HepG2 (cell line): ENCODE measurements around the gene GPR139. TPM values are rescaled to one million over a fixed set of nuclear protein-coding genes. Genes with fewer than 3 reads are reported as not detected.
A peak's percentile ranks its signal among the peaks of the same experiment; 100 is the strongest.

Experiments
- ATAC-seq: fragments of 200-7000 bp; cut with Tn5 transposase; 3 replicates; pipeline ENCODE4 v1.9.1; 2020; ENCODE audit warnings: mild to moderate bottlenecking, moderate library complexity
- BruUV-seq: library from RNA; stranded (reverse); fragments of 400-500 nt; replicated peaks from 2 replicates; lab custom pipeline; 2021; lab: Mats Ljungman, UMichigan
- CTCF ChIA-PET: fragments of 300-600 bp; formaldehyde crosslinking; extraction: SDS; loops from one replicate; lab custom pipeline; 2021; ENCODE audit warnings: low total read pairs, inconsistent platforms, low intra/inter-chr PET ratio; lab: Yijun Ruan, JAX
- POLR2A ChIA-PET: fragments of 350-600 bp; sonication (Branson Sonifier 250); formaldehyde crosslinking; loops from one replicate; lab custom pipeline; 2020; ENCODE audit warnings: antibody characterized with exemption, inconsistent platforms; lab: Yijun Ruan, JAX
- DNase-seq: peaks from one replicate; pipeline ENCODE4 v3.0.0-alpha.2; 2015; ENCODE audit warnings: low spot score
- FAIRE-seq: peaks from 3 replicates; lab custom pipeline; 2011; peaks lifted over from hg19 to GRCh38; lab: Jason Lieb, UNC
- H2AFZ ChIP-seq: one replicate; pipeline ENCODE4 v1.6.1; 2011; ENCODE audit warnings: low read length, inconsistent platforms
- H3K27ac ChIP-seq: fragments of 300-600 bp; 3 replicates; pipeline ENCODE4 v1.8.0; 2011; ENCODE audit warnings: mixed run types, mild to moderate bottlenecking, mixed read lengths, low read length, inconsistent platforms; ENCODE audit not compliant: insufficient read depth; ENCODE audit errors: extremely low read length
- H3K27me3 ChIP-seq, 2 experiments: fragments of 200-600 bp in 1 of 2; 2 replicates in 1 of 2; 3 replicates in 1 of 2; pipeline versions ENCODE4 v1.6.0 to v1.8.0; 2011; ENCODE audit warnings: low read length in 2 of 2, mild to moderate bottlenecking in 2 of 2, moderate library complexity in 2 of 2, inconsistent platforms in 1 of 2; ENCODE audit not compliant: insufficient read depth in 2 of 2, control insufficient read depth in 1 of 2
- H3K36me3 ChIP-seq, 2 experiments: fragments of 200-600 bp in 1 of 2; replicated peaks in 1 of 2; 2 replicates in 1 of 2; 3 replicates in 1 of 2; pipeline versions ENCODE4 v1.5.1 to v1.8.0; 2011; ENCODE audit warnings: low read length in 2 of 2, inconsistent platforms in 1 of 2; ENCODE audit not compliant: insufficient read depth in 2 of 2, control insufficient read depth in 1 of 2
- H3K4me1 ChIP-seq: 2 replicates; pipeline ENCODE4 v1.5.1; 2012; ENCODE audit warnings: low read length, inconsistent platforms; ENCODE audit not compliant: insufficient read depth
- H3K4me2 ChIP-seq: 2 replicates; pipeline ENCODE4 v1.6.0; 2011; ENCODE audit warnings: low read depth, low read length, inconsistent platforms
- H3K4me3 ChIP-seq, 3 experiments: fragments of 200-600 bp in 1 of 3; sonication (generic), shearing (Covaris generic) in 1 of 3; replicated peaks in 1 of 3; 2 replicates each; pipeline ENCODE4 v1.5.1; 2011 to 2016; ENCODE audit warnings: low read length in 3 of 3, inconsistent platforms in 2 of 3, low read depth in 2 of 3, mild to moderate bottlenecking in 2 of 3, control low read depth in 1 of 3, mixed read lengths in 1 of 3; ENCODE audit not compliant: insufficient read depth in 1 of 3
- H3K79me2 ChIP-seq: one replicate; pipeline ENCODE4 v1.6.1; 2011; ENCODE audit warnings: low read length, inconsistent platforms; ENCODE audit not compliant: insufficient read depth
- H3K9ac ChIP-seq: 2 replicates; pipeline ENCODE4 v1.6.0; 2011; ENCODE audit warnings: mild to moderate bottlenecking, low read depth, low read length, inconsistent platforms; ENCODE audit not compliant: insufficient read depth
- H3K9me3 ChIP-seq: 2 replicates; pipeline ENCODE4 v1.5.1; 2012; ENCODE audit warnings: mild to moderate bottlenecking, low read length
- H4K20me1 ChIP-seq: 2 replicates; pipeline ENCODE4 v1.6.0; 2011; ENCODE audit warnings: inconsistent platforms, mild to moderate bottlenecking, low read length, moderate library complexity; ENCODE audit not compliant: insufficient read depth
- GABPB1 ChIP-seq: IDR thresholded peaks from 2 replicates; pipeline ENCODE4 v1.6.1; 2016; ENCODE audit warnings: mild to moderate bottlenecking, missing genetic modification reagents, moderate library complexity, missing compliant biosample characterization
- NFYB ChIP-seq: sonication (generic); formaldehyde crosslinking; IDR thresholded peaks from 2 replicates; pipeline ENCODE4 v1.4.0; 2020; ENCODE audit warnings: missing genetic modification reagents
- POLR2A ChIP-seq, 2 experiments: IDR thresholded peaks; 2 replicates each; pipeline ENCODE4 v1.6.1; 2011; ENCODE audit warnings: low read depth in 2 of 2, low read length in 2 of 2, mild to moderate bottlenecking in 1 of 2, moderate library complexity in 1 of 2; ENCODE audit not compliant: insufficient read depth in 1 of 2
- SIN3B ChIP-seq: fragments of 150-350 bp; IDR thresholded peaks from 2 replicates; pipeline ENCODE4 v1.6.1; 2014; ENCODE audit warnings: low read length
- SMC3 ChIP-seq: IDR thresholded peaks from 2 replicates; pipeline ENCODE4 v1.6.1; 2011; ENCODE audit warnings: low read length, improper control_type of control experiment
- SP4 ChIP-seq: sonication (generic); formaldehyde crosslinking; IDR thresholded peaks from 2 replicates; pipeline ENCODE4 v1.8.1; 2023; ENCODE audit warnings: mild to moderate bottlenecking, missing genetic modification reagents
- THAP11 ChIP-seq: IDR thresholded peaks from 2 replicates; pipeline ENCODE4 v1.6.1; 2016; ENCODE audit warnings: missing biosample characterization, missing genetic modification reagents
- ZFP1 ChIP-seq: IDR thresholded peaks from 2 replicates; pipeline ENCODE4 v1.6.1; 2016
- ZNF629 ChIP-seq: sonication (generic); formaldehyde crosslinking; conservative IDR thresholded peaks from 2 replicates; pipeline ENCODE4 v1.5.0; 2020; ENCODE audit warnings: missing genetic modification reagents
- WGBS: methylation state at CpG from one replicate; pipeline ENCODE4 v1.1.6; 2017; ENCODE audit warnings: low lambda C conversion rate; 5-methylcytosine and 5-hydroxymethylcytosine counted together
- in situ Hi-C: cut with HindIII; loops from 2 replicates; pipeline ENCODE4 v1.10.0; 2017; ENCODE audit warnings: low pct_unique_long_range_greater_than_20kb; ENCODE audit not compliant: extremely low pct_ligation_motif_present
- intact Hi-C: fragments of 100-400 bp; cut with micrococcal nuclease; formaldehyde crosslinking; loops from one replicate; pipeline ENCODE4 v1.10.0; 2022; ENCODE audit not compliant: unreplicated experiment
- polyA plus RNA-seq, 8 experiments: library from polyadenylated mRNA; depleted of rRNA in 3 of 8; stranded (reverse) in 7 of 8; unstranded in 1 of 8; fragments of >200 nt; fragmentation: Illumina TruSeq in 4 of 8; extraction: Trizol in 4 of 8; gene quantifications; 2 replicates each; pipeline versions ENCODE4 v1.2.1 to v1.2.3, GENCODE V29; 2011 to 2016; ENCODE audit warnings: low read depth in 4 of 8, missing spikeins in 1 of 8, mixed read lengths in 1 of 8; ENCODE audit not compliant: insufficient read depth in 1 of 8
- total RNA-seq, 5 experiments: library from RNA; depleted of rRNA; stranded (reverse); fragments of >200 nt; fragmentation: Illumina TruSeq; extraction: Trizol; gene quantifications; 2 replicates each; pipeline ENCODE4 v1.2.3, GENCODE V29; 2016; ENCODE audit warnings: low read depth in 1 of 5
- TF ChIP-seq, protein P1 (sequence below): sonication (generic); formaldehyde crosslinking; IDR thresholded peaks from 2 replicates; pipeline ENCODE4 v1.4.0; 2020; ENCODE audit warnings: missing genetic modification reagents, borderline replicate concordance
- TF ChIP-seq, protein P2 (sequence below): IDR thresholded peaks from 2 replicates; pipeline ENCODE4 v1.6.1; 2016
- TF ChIP-seq, protein P3 (sequence below): sonication (generic); formaldehyde crosslinking; IDR thresholded peaks from 2 replicates; pipeline ENCODE4 v1.5.0; 2020; ENCODE audit warnings: mild to moderate bottlenecking, missing genetic modification reagents

Gene GPR139
- total and polyA plus RNA-seq, 2 of the 13 experiments (the other 11 are each of a cell fraction or from before 2014, with no cell fraction given), result not detected

DNA sequence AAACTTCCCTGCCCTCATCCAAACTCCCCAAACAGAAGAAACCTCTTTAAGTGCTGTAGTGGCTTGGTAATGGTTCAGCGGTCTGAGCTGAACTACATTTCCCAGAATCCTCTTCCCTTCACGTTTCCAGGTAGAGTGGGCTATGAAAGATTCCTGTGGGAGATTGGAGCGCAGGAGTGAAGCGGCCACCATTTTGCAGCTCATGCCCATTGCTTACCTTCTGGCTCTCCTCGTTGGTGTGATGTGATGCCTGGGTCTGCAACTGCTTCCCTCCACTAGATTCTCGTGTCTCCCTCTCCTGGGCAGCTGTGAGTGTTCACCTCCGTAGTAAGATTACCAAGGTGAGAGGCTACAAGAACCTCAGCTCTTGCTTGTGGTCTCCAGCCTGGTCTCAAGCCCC, 82.1 kb downstream of the GPR139 start (continued):
- TF ChIP-seq, protein P1, sequence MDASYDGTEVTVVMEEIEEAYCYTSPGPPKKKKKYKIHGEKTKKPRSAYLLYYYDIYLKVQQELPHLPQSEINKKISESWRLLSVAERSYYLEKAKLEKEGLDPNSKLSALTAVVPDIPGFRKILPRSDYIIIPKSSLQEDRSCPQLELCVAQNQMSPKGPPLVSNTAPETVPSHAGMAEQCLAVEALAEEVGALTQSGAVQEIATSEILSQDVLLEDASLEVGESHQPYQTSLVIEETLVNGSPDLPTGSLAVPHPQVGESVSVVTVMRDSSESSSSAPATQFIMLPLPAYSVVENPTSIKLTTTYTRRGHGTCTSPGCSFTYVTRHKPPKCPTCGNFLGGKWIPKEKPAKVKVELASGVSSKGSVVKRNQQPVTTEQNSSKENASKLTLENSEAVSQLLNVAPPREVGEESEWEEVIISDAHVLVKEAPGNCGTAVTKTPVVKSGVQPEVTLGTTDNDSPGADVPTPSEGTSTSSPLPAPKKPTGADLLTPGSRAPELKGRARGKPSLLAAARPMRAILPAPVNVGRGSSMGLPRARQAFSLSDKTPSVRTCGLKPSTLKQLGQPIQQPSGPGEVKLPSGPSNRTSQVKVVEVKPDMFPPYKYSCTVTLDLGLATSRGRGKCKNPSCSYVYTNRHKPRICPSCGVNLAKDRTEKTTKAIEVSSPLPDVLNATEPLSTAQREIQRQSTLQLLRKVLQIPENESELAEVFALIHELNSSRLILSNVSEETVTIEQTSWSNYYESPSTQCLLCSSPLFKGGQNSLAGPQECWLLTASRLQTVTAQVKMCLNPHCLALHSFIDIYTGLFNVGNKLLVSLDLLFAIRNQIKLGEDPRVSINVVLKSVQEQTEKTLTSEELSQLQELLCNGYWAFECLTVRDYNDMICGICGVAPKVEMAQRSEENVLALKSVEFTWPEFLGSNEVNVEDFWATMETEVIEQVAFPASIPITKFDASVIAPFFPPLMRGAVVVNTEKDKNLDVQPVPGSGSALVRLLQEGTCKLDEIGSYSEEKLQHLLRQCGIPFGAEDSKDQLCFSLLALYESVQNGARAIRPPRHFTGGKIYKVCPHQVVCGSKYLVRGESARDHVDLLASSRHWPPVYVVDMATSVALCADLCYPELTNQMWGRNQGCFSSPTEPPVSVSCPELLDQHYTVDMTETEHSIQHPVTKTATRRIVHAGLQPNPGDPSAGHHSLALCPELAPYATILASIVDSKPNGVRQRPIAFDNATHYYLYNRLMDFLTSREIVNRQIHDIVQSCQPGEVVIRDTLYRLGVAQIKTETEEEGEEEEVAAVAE (CRISPR knock-in tag), result no peak
- TF ChIP-seq SP4 (CRISPR knock-in tag), result no peak
- TF ChIP-seq GABPB1 (CRISPR knock-in tag), result peak; percentile 36
- peak; percentile 40; the same call in 1 of the 2 replicates for TF ChIP-seq SMC3
- TF ChIP-seq, protein P2, sequence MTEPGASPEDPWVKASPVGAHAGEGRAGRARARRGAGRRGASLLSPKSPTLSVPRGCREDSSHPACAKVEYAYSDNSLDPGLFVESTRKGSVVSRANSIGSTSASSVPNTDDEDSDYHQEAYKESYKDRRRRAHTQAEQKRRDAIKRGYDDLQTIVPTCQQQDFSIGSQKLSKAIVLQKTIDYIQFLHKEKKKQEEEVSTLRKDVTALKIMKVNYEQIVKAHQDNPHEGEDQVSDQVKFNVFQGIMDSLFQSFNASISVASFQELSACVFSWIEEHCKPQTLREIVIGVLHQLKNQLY (CRISPR knock-in tag), result no peak
- no peak for TF ChIP-seq ZNF629 (CRISPR knock-in tag)
- no peak for TF ChIP-seq ZFP1 (CRISPR knock-in tag)
- TF ChIP-seq POLR2A (IDR thresholded peaks at IDR 0.05; ENCODE audit: insufficient read depth in 1 of 2, low read depth in 2 of 2, low read length in 2 of 2), result no peak
- peak; percentile 93 for TF ChIP-seq THAP11 (CRISPR knock-in tag)

DNA sequence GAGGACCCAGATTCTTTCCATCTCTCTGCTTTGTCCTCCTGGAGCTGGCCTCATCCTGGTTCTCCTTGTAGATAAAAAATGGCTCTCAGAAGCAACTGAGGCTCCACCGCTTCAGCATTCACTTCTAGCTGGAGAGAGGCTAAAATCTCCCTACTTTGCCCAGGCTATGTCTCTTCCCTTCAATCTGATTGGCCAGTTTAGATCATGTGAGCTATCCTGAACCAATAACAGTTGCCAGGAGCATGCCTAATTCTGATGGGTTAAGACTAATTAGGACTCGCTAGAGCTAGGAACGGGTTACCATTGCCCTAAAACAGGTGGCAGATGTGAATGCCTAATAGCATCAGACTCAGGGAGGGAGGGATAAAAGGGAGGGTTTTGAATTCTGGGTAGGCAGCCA, 89.6 kb downstream of the GPR139 start:
- ChIA-PET CTCF (no interaction called here), POLR2A (no interaction called here)
- DNase-seq (no peak), ATAC-seq (no peak), FAIRE-seq (no peak)
- no peak overlapping the region for H3K4me3 ChIP-seq
- H3K4me2 ChIP-seq, result no peak overlapping the region
- no peak overlapping the region for H3K27ac ChIP-seq
- peaks cover 0 to 6% of the 10 kb centered on the region in 2 experiments; a peak in 2 of 5 replicates for H3K27me3 ChIP-seq
- no peak overlapping the region for H2AFZ ChIP-seq
- H3K79me2 ChIP-seq, result no peaks in the 10 kb centered on the region
- no peak overlapping the region for H3K9ac ChIP-seq
- in situ Hi-C loops (no loop called here), intact Hi-C loops (no loop called here)
- no peaks in the 10 kb centered on the region for H3K9me3 ChIP-seq
- no peaks in the 10 kb centered on the region for H3K36me3 ChIP-seq
- no peaks in the 10 kb centered on the region for H3K4me1 ChIP-seq
- no peak for TF ChIP-seq SIN3B
- 0 out of 2 replicates have a peak, but pooled peaks have one; percentile 28 for TF ChIP-seq NFYB (CRISPR knock-in tag)
- TF ChIP-seq, protein P3, sequence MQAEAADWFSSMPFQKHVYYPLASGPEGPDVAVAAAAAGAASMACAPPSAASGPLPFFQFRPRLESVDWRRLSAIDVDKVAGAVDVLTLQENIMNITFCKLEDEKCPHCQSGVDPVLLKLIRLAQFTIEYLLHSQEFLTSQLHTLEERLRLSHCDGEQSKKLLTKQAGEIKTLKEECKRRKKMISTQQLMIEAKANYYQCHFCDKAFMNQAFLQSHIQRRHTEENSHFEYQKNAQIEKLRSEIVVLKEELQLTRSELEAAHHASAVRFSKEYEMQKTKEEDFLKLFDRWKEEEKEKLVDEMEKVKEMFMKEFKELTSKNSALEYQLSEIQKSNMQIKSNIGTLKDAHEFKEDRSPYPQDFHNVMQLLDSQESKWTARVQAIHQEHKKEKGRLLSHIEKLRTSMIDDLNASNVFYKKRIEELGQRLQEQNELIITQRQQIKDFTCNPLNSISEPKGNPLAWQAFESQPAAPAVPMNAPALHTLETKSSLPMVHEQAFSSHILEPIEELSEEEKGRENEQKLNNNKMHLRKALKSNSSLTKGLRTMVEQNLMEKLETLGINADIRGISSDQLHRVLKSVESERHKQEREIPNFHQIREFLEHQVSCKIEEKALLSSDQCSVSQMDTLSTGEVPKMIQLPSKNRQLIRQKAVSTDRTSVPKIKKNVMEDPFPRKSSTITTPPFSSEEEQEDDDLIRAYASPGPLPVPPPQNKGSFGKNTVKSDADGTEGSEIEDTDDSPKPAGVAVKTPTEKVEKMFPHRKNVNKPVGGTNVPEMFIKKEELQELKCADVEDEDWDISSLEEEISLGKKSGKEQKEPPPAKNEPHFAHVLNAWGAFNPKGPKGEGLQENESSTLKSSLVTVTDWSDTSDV, result no peak
- no TSS peak for BruUV-seq
- 1% methylated on average over 3 of the region's 3 CpGs for WGBS
- H4K20me1 ChIP-seq, result no peaks in the 10 kb centered on the region
